Endothelial cell of umbilical vein (primary cell): ENCODE data around the gene CFAP20DC. TPM values are rescaled to one million over a fixed set of nuclear protein-coding genes. Genes with fewer than 3 reads are reported as not detected.

Experiments used
- BruUV-seq: library from RNA; stranded (reverse); fragments of 400-500 nt; replicated peaks from 2 replicates; lab custom pipeline; 2021; lab: Mats Ljungman, UMichigan
- CTCF ChIA-PET: fragments of 300-600, 350-600 bp; sonication (Branson Sonifier 250); formaldehyde crosslinking; loops from one replicate; lab custom pipeline; 2021; ENCODE audit warnings: antibody characterized with exemption, inconsistent platforms; lab: Charles Lee
- POLR2A ChIA-PET: fragments of 300-600, 350-600 bp; sonication (Branson Sonifier 250); formaldehyde crosslinking; loops from one replicate; lab custom pipeline; 2021; ENCODE audit warnings: antibody characterized with exemption, inconsistent platforms; lab: Charles Lee
- DNase-seq: peaks from one replicate; pipeline ENCODE4 v3.0.0-alpha.2; 2011; ENCODE audit warnings: low read depth, low spot score
- FAIRE-seq: peaks from 2 replicates; lab custom pipeline; 2011; peaks lifted over from hg19 to GRCh38; lab: Jason Lieb, UNC
- H2AFZ ChIP-seq: 2 replicates; pipeline ENCODE4 v1.6.0; 2012; ENCODE audit warnings: low read depth, low read length, control low read depth, inconsistent platforms
- H3K27ac ChIP-seq: 2 replicates; pipeline ENCODE4 v1.5.1; 2011; ENCODE audit warnings: low read depth, mild to moderate bottlenecking, control low read depth, low read length, moderate library complexity; ENCODE audit not compliant: insufficient read depth
- H3K27me3 ChIP-seq, 2 experiments: 2 replicates each; pipeline versions ENCODE4 v1.6.0 to v1.6.1; 2011; ENCODE audit warnings: low read length in 2 of 2, mixed read lengths in 1 of 2; ENCODE audit not compliant: control insufficient read depth in 2 of 2, insufficient read depth in 2 of 2
- H3K36me3 ChIP-seq, 2 experiments: 2 replicates in 1 of 2; 3 replicates in 1 of 2; pipeline ENCODE4 v1.5.1; 2011; ENCODE audit warnings: low read length in 2 of 2, mild to moderate bottlenecking in 1 of 2, moderate library complexity in 1 of 2; ENCODE audit not compliant: control insufficient read depth in 2 of 2, insufficient read depth in 2 of 2; ENCODE audit errors: extremely low read depth in 1 of 2
- H3K4me1 ChIP-seq: 3 replicates; pipeline ENCODE4 v1.5.1; 2011; ENCODE audit warnings: mild to moderate bottlenecking, low read length; ENCODE audit not compliant: control insufficient read depth, insufficient read depth; ENCODE audit errors: extremely low read depth
- H3K4me2 ChIP-seq: 2 replicates; pipeline ENCODE4 v1.6.1; 2011; ENCODE audit warnings: low read length, control low read depth, mixed read lengths; ENCODE audit not compliant: insufficient read depth
- H3K4me3 ChIP-seq, 3 experiments: fragments of 200-600 bp in 1 of 3; sonication (generic), shearing (Covaris generic) in 1 of 3; replicated peaks in 1 of 3; 2 replicates each; pipeline ENCODE4 v1.5.1; 2011 to 2016; ENCODE audit warnings: control low read depth in 3 of 3, low read length in 3 of 3, mild to moderate bottlenecking in 2 of 3, inconsistent platforms in 1 of 3, low read depth in 1 of 3, moderate library complexity in 1 of 3; ENCODE audit not compliant: insufficient read depth in 1 of 3
- H3K79me2 ChIP-seq: 2 replicates; pipeline ENCODE4 v1.6.0; 2012; ENCODE audit warnings: low read length, inconsistent platforms; ENCODE audit not compliant: control insufficient read depth, insufficient read depth
- H3K9ac ChIP-seq: replicated peaks from 2 replicates; pipeline ENCODE3; 2011; ENCODE audit warnings: low read length, control low read depth; ENCODE audit not compliant: insufficient read depth; ENCODE audit errors: extremely low read depth
- H3K9me1 ChIP-seq: replicated peaks from 3 replicates; pipeline ENCODE4 v1.6.0; 2011; ENCODE audit warnings: mild to moderate bottlenecking, low read length; ENCODE audit not compliant: control insufficient read depth, insufficient read depth; ENCODE audit errors: extremely low read depth
- H3K9me3 ChIP-seq: replicated peaks from 2 replicates; pipeline ENCODE4 v1.5.1; 2012; ENCODE audit warnings: low read length, inconsistent platforms; ENCODE audit not compliant: control insufficient read depth, insufficient read depth
- H4K20me1 ChIP-seq: replicated peaks from 2 replicates; pipeline ENCODE3; 2011; ENCODE audit warnings: mild to moderate bottlenecking, low read length; ENCODE audit not compliant: control insufficient read depth, insufficient read depth; ENCODE audit errors: extremely low read depth
- EZH2 ChIP-seq: IDR thresholded peaks from 2 replicates; pipeline ENCODE4 v1.6.1; 2012; ENCODE audit warnings: borderline replicate concordance, low read depth, mild to moderate bottlenecking, moderate library complexity, low read length, inconsistent platforms; ENCODE audit not compliant: severe bottlenecking
- FOS ChIP-seq: IDR thresholded peaks from 2 replicates; pipeline ENCODE4 v1.6.1; 2011; ENCODE audit warnings: mild to moderate bottlenecking, low read length, moderate library complexity, borderline replicate concordance; ENCODE audit not compliant: insufficient read depth
- JUN ChIP-seq: IDR thresholded peaks from 2 replicates; pipeline ENCODE4 v1.6.1; 2011; ENCODE audit warnings: borderline replicate concordance, low read depth; ENCODE audit not compliant: insufficient read length, insufficient read depth
- MYC ChIP-seq: IDR thresholded peaks from one replicate; pipeline ENCODE4 v1.6.1; 2011; ENCODE audit warnings: mild to moderate bottlenecking, low read depth, low read length
- dilution Hi-C: fragments of 300-500 bp; cut with MboI; formaldehyde crosslinking; loops from one replicate; pipeline ENCODE4 v1.15.0; 2019; ENCODE audit warnings: low sequenced_read_pairs; ENCODE audit not compliant: extremely low pct_ligation_motif_present
- intact Hi-C: fragments of 100-400 bp; cut with micrococcal nuclease; formaldehyde crosslinking; loops from one replicate; pipeline ENCODE4 v1.10.0; 2022
- polyA plus RNA-seq, 4 experiments: library from polyadenylated mRNA; depleted of rRNA in 3 of 4; stranded (reverse) in 3 of 4; unstranded in 1 of 4; fragments of >200 nt; gene quantifications; 2 replicates each; pipeline versions ENCODE4 v1.2.1 to v1.2.3, GENCODE V29; 2011 to 2012; ENCODE audit warnings: missing spikeins in 1 of 4
- total RNA-seq: library from RNA; stranded (reverse); gene quantifications from 2 replicates; pipeline ENCODE4 v1.2.3, GENCODE V29; 2021
- TF ChIP-seq, protein P1 (sequence below), 2 donors: IDR thresholded peaks; 1 replicate in 1 of 2; 2 replicates in 1 of 2; pipeline ENCODE4 v1.5.1; 2011; ENCODE audit warnings: low read length in 2 of 2, mild to moderate bottlenecking in 2 of 2, moderate library complexity in 2 of 2, control low read depth in 1 of 2, inconsistent platforms in 1 of 2, low read depth in 1 of 2; ENCODE audit not compliant: insufficient read depth in 1 of 2; ENCODE audit errors: extremely low read depth in 1 of 2
- TF ChIP-seq, protein P2 (sequence below): IDR thresholded peaks from 2 replicates; pipeline ENCODE4 v1.6.1; 2011; ENCODE audit not compliant: insufficient read depth, insufficient read length

CFAP20DC gene
- total and polyA plus RNA-seq, 2 donors (not counting 3 experiments of a cell fraction or from before 2014, with no cell fraction given): 0.92 to 2.1 TPM

DNA sequence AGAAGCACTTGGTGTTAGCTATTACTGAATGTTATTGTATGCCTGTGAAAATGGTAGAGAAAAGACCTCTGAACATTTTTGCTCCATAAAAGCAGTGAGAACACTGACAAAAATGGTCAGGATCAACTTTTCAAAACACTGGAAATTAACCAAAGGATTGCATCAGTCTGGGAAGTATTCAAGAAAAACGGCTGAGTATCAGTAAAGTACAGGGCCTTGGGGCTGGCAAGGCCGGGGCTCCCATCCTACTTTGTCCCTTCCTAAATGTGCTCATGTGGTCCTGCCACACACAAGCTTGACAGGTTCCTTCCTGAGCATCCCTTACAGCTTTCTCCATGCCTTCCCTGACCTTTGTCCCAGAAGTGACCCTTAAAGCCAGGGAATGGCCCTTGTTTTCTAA is 84.0 kb downstream of the CFAP20DC start:
- no peak overlapping the region for H3K4me2 ChIP-seq

More for the DNA sequence above, 84.0 kb downstream of the CFAP20DC start:
- Histone ChIP-seq H3K79me2 (no peaks in the 10 kb centered on the region), H3K9me1 (no peaks in the 10 kb centered on the region), H2AFZ (no peak overlapping the region), H3K4me3 (no peak overlapping the region), H3K27ac (no peak overlapping the region), H4K20me1 (no peaks in the 10 kb centered on the region), H3K36me3 (no peaks in the 10 kb centered on the region), H3K4me1 (no peaks in the 10 kb centered on the region), H3K27me3 (no peaks in the 10 kb centered on the region), H3K9ac (no peak overlapping the region), H3K9me3 (no peaks in the 10 kb centered on the region)
- intact Hi-C loops (no loop called here), dilution Hi-C loops (no loop called here)
- ChIA-PET CTCF (interaction anchor here (1.0 to 1.1 kb wide), 2 partner anchors 29 to 87 kb away, joined by 3 read pairs; no protein-coding TSS in a partner anchor), POLR2A (no interaction called here)
- TF ChIP-seq, protein P1, sequence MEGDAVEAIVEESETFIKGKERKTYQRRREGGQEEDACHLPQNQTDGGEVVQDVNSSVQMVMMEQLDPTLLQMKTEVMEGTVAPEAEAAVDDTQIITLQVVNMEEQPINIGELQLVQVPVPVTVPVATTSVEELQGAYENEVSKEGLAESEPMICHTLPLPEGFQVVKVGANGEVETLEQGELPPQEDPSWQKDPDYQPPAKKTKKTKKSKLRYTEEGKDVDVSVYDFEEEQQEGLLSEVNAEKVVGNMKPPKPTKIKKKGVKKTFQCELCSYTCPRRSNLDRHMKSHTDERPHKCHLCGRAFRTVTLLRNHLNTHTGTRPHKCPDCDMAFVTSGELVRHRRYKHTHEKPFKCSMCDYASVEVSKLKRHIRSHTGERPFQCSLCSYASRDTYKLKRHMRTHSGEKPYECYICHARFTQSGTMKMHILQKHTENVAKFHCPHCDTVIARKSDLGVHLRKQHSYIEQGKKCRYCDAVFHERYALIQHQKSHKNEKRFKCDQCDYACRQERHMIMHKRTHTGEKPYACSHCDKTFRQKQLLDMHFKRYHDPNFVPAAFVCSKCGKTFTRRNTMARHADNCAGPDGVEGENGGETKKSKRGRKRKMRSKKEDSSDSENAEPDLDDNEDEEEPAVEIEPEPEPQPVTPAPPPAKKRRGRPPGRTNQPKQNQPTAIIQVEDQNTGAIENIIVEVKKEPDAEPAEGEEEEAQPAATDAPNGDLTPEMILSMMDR (IDR thresholded peaks at IDR 0.05; ENCODE audit: extremely low read depth in 1 of 2, insufficient read depth in 1 of 2, low read depth in 1 of 2, low read length in 2 of 2): no peak
- TF ChIP-seq, protein P2, sequence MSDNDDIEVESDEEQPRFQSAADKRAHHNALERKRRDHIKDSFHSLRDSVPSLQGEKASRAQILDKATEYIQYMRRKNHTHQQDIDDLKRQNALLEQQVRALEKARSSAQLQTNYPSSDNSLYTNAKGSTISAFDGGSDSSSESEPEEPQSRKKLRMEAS: no peak
- no peak for TF ChIP-seq MYC
- no peak for TF ChIP-seq FOS
- no peak for TF ChIP-seq JUN
- TF ChIP-seq EZH2: no peak
- FAIRE-seq (no peak), DNase-seq (no peak)
- no TSS peak for BruUV-seq
